Neural cell (in vitro differentiated cells): ENCODE data around the gene URB1. TPM values are rescaled to one million over a fixed set of nuclear protein-coding genes. Genes with fewer than 3 reads are reported as not detected.

Experiments used
- H2AFZ ChIP-seq: fragments of 200-600, 300-800 bp; sonication (generic), shearing (Covaris generic); 2 replicates; pipeline ENCODE4 v1.6.0; 2014; ENCODE audit warnings: low read depth, mild to moderate bottlenecking, antibody characterized with exemption, low read length, moderate library complexity
- H3F3A ChIP-seq: fragments of 200-600 bp; shearing (Covaris generic); 2 replicates; pipeline ENCODE4 v1.6.1; 2016; ENCODE audit warnings: mild to moderate bottlenecking, moderate library complexity, mixed read lengths, antibody characterized with exemption, low read length; ENCODE audit not compliant: insufficient read depth, poor library complexity, severe bottlenecking
- H3K27ac ChIP-seq: fragments of 200-600, 300-800 bp; sonication (generic), shearing (Covaris generic); 2 replicates; pipeline ENCODE4 v1.5.1; 2014; ENCODE audit warnings: mild to moderate bottlenecking, low read length, moderate library complexity
- H3K27me3 ChIP-seq: fragments of 300-800, 200-600 bp; sonication (generic), shearing (Covaris generic); 2 replicates; pipeline ENCODE4 v1.6.0; 2014; ENCODE audit warnings: mild to moderate bottlenecking, low read depth, low read length, moderate library complexity; ENCODE audit not compliant: insufficient read depth
- H3K36me3 ChIP-seq: fragments of 300-800, 200-600 bp; sonication (generic), shearing (Covaris generic); 2 replicates; pipeline ENCODE4 v1.5.1; 2014; ENCODE audit warnings: mild to moderate bottlenecking, antibody characterized with exemption, low read length, moderate library complexity; ENCODE audit not compliant: insufficient read depth
- H3K4me2 ChIP-seq: fragments of 300-800, 200-600 bp; sonication (generic), shearing (Covaris generic); 2 replicates; pipeline ENCODE4 v1.6.0; 2014; ENCODE audit warnings: mild to moderate bottlenecking, low read length
- H3K4me3 ChIP-seq: fragments of 300-800, 200-600 bp; sonication (generic), shearing (Covaris generic); 2 replicates; pipeline ENCODE4 v1.5.1; 2014; ENCODE audit warnings: mild to moderate bottlenecking, low read length, moderate library complexity
- H3K79me2 ChIP-seq: fragments of 200-600 bp; shearing (Covaris generic); replicated peaks from 2 replicates; pipeline ENCODE4 v1.6.0; 2014; ENCODE audit warnings: mild to moderate bottlenecking, low read length, moderate library complexity; ENCODE audit not compliant: insufficient read depth
- H3K9ac ChIP-seq: fragments of 300-800, 200-600 bp; sonication (generic), shearing (Covaris generic); 2 replicates; pipeline ENCODE4 v1.6.1; 2016; ENCODE audit warnings: mild to moderate bottlenecking, low read length, mixed read lengths
- H3K9me2 ChIP-seq: fragments of 200-600 bp; shearing (Covaris generic); 2 replicates; pipeline ENCODE4 v1.6.1; 2016; ENCODE audit warnings: mild to moderate bottlenecking, low read length, mixed read lengths; ENCODE audit not compliant: insufficient read depth
- H3K9me3 ChIP-seq: fragments of 200-600, 300-800 bp; sonication (generic), shearing (Covaris generic); 2 replicates; pipeline ENCODE4 v1.6.1; 2016; ENCODE audit warnings: mild to moderate bottlenecking, mixed run types, low read length, moderate library complexity, mixed read lengths
- H4K20me1 ChIP-seq: fragments of 200-600 bp; shearing (Covaris generic); 2 replicates; pipeline ENCODE4 v1.6.1; 2016; ENCODE audit warnings: mild to moderate bottlenecking, mixed run types; ENCODE audit not compliant: insufficient read depth
- EP300 ChIP-seq: fragments of 450-650 bp; conservative IDR thresholded peaks from 2 replicates; pipeline ENCODE4 v1.6.1; 2014; ENCODE audit warnings: antibody characterized with exemption, mild to moderate bottlenecking, moderate library complexity; ENCODE audit not compliant: poor library complexity, severe bottlenecking
- EZH2 ChIP-seq: fragments of 200-600, 300-800 bp; shearing (Covaris generic), sonication (generic); IDR thresholded peaks from 2 replicates; pipeline ENCODE4 v1.6.1; 2014; ENCODE audit warnings: antibody characterized with exemption, low read length, borderline replicate concordance, mild to moderate bottlenecking; ENCODE audit not compliant: insufficient read depth, poor library complexity, severe bottlenecking
- MXI1 ChIP-seq: fragments of 450-650 bp; conservative IDR thresholded peaks from 2 replicates; pipeline ENCODE4 v1.6.1; 2014; ENCODE audit warnings: antibody characterized with exemption, mild to moderate bottlenecking; ENCODE audit not compliant: poor library complexity, severe bottlenecking
- POLR2AphosphoS5 ChIP-seq: IDR thresholded peaks from 2 replicates; pipeline ENCODE4 v1.6.1; 2012
- RAD21 ChIP-seq: fragments of 450-650 bp; conservative IDR thresholded peaks from 2 replicates; pipeline ENCODE4 v1.6.1; 2014; ENCODE audit warnings: antibody characterized with exemption, mild to moderate bottlenecking, moderate library complexity
- SMC3 ChIP-seq: fragments of 450-650 bp; conservative IDR thresholded peaks from 2 replicates; pipeline ENCODE4 v1.6.1; 2014; ENCODE audit warnings: antibody characterized with exemption, mild to moderate bottlenecking, moderate library complexity; ENCODE audit not compliant: poor library complexity
- TAF1 ChIP-seq: IDR thresholded peaks from 2 replicates; pipeline ENCODE4 v1.6.1; 2012; ENCODE audit warnings: low read depth
- polyA minus RNA-seq: library from RNA; depleted of rRNA, polyadenylated mRNA; stranded (reverse); fragments of >200 nt; gene quantifications from 2 replicates; pipeline ENCODE4 v1.2.3, GENCODE V29; 2014
- polyA plus RNA-seq: library from polyadenylated mRNA; depleted of rRNA; stranded (reverse); fragments of >200 nt; gene quantifications from 2 replicates; pipeline ENCODE4 v1.2.3, GENCODE V29; 2014
- TF ChIP-seq, protein P1 (sequence below): fragments of 450-650 bp; IDR thresholded peaks from 2 replicates; pipeline ENCODE4 v1.5.1; 2014; ENCODE audit warnings: antibody characterized with exemption, mild to moderate bottlenecking, moderate library complexity; ENCODE audit not compliant: poor library complexity, severe bottlenecking
- TF ChIP-seq, protein P2 (sequence below): IDR thresholded peaks from 2 replicates; pipeline ENCODE4 v1.6.1; 2012; ENCODE audit warnings: borderline replicate concordance

Gene URB1, protein sequence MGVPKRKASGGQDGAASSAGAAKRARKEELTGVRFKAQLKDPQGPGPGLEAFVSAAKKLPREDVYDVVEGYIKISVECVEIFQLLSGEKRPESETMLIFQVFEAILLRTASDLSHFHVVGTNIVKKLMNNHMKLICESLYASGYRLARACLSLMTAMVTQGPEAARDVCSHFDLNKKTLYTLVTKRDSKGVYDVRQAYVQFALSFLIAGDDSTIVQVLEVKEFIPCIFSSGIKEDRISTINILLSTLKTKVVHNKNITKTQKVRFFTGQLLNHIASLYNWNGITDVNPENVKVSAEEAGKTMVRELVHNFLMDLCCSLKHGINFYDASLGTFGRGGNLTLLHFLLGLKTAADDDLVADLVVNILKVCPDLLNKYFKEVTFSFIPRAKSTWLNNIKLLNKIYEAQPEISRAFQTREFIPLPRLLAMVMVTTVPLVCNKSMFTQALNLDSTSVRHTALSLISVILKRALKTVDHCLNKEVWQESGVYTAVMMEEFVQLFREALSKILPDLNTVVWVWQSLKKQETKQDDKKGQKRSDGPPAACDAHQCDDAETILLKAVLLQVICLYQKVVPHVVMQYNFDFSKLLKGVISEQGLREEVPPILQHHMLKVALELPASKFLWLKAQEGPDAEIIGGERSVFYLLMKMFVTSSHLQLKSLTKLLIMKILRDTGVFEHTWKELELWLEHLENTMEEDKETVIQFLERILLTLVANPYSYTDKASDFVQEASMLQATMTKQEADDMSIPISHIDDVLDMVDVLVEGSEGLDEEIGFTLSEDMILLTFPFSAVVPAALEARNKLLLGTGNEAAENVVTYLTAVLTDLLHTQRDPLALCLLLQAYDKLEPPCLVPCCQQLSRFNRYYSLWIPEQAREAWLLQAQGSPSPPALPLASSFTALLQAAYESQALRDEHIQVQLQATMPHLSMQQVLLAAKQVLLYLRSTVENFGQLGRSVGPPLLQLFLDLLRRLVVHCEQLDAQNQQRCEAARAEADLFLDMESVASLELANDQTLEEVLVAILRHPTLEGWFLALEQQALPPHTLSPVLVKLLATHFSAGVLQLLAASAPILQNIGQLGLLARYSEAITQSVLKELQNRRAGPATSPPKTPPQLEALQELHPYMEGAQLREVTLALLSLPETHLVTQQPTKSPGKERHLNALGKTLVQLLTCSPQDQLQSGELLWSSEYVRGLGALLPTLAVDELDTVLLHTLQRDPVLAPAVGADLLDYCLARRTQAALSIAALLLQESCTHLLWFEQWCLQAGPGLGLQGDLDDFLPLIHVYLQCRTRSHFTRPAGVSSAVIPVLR (N-terminal part only)
- polyA plus RNA-seq (4.4 and 6.6 TPM in 2 replicates), polyA minus RNA-seq (14.5 and 15.6 TPM in 2 replicates)

DNA sequence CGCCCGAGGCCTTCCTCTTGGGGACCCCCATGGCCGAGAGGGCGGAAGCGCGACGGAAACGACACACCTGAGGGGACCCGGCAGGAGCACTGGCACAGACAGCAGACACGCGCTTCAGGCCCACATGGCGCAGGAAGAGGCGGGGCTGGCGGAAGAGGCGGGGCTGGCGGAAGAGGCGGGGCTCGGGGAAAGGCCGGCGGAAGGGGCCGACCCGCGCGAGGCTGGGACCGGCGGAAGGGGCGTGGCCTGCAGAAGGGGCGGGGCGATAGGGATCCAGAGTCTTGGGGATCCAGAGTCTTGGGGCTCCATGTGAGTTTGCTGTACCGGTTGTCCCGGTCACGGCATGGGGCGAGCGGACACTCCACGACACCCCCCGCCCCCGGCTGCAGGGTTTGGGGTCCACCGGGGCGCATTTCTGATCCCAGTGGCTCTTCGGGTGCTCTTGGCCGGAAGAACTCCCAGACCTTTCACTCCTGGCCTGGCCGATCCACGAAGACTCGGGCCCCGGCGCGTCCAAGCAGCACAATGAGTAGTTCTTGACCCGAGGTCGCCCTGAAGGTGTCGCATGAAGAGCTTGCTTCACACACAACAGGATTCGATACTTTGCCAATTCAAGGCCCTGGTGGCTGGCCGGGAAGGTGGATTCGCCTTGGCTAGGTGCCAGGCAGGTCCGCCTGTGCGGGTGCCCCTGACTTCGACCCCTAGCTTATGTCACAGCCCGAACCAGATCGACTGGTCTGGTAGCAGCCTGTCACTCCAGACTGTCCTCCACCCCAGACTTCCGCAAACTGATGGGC, at the start of gene URB1:
URB1 (minus strand) TSS at position 133 of the 797 bp plus-strand sequence; CDS start at position 31, 102 bp downstream.
- Histone ChIP-seq H3K27ac (peak within 1 kb of the TSS; percentile 47), H2AFZ (peak within 1 kb of the TSS; percentile 88)

More for the DNA sequence above, at the start of gene URB1:
- H3K4me3 ChIP-seq, result peak within 1 kb of the TSS; percentile 97
- no peaks in the 10 kb centered on the region for H4K20me1 ChIP-seq
- H3K27me3 ChIP-seq, result no peaks in the 10 kb centered on the region
- H3K79me2 ChIP-seq, result peaks cover 8% of the 10 kb centered on the region
- peak within 1 kb of the TSS; percentile 80 for H3K4me2 ChIP-seq
- peak within 1 kb of the TSS; percentile 46 for H3K9ac ChIP-seq
- no peaks in the 10 kb centered on the region for H3K9me2 ChIP-seq
- peak; percentile 100 for TF ChIP-seq MXI1
- TF ChIP-seq SMC3, result peak; percentile 65
- TF ChIP-seq EP300, result no peak
- no peak for TF ChIP-seq EZH2
- TF ChIP-seq RAD21, result no peak
- TF ChIP-seq, protein P1, sequence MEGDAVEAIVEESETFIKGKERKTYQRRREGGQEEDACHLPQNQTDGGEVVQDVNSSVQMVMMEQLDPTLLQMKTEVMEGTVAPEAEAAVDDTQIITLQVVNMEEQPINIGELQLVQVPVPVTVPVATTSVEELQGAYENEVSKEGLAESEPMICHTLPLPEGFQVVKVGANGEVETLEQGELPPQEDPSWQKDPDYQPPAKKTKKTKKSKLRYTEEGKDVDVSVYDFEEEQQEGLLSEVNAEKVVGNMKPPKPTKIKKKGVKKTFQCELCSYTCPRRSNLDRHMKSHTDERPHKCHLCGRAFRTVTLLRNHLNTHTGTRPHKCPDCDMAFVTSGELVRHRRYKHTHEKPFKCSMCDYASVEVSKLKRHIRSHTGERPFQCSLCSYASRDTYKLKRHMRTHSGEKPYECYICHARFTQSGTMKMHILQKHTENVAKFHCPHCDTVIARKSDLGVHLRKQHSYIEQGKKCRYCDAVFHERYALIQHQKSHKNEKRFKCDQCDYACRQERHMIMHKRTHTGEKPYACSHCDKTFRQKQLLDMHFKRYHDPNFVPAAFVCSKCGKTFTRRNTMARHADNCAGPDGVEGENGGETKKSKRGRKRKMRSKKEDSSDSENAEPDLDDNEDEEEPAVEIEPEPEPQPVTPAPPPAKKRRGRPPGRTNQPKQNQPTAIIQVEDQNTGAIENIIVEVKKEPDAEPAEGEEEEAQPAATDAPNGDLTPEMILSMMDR, result no peak
- TF ChIP-seq, protein P2, sequence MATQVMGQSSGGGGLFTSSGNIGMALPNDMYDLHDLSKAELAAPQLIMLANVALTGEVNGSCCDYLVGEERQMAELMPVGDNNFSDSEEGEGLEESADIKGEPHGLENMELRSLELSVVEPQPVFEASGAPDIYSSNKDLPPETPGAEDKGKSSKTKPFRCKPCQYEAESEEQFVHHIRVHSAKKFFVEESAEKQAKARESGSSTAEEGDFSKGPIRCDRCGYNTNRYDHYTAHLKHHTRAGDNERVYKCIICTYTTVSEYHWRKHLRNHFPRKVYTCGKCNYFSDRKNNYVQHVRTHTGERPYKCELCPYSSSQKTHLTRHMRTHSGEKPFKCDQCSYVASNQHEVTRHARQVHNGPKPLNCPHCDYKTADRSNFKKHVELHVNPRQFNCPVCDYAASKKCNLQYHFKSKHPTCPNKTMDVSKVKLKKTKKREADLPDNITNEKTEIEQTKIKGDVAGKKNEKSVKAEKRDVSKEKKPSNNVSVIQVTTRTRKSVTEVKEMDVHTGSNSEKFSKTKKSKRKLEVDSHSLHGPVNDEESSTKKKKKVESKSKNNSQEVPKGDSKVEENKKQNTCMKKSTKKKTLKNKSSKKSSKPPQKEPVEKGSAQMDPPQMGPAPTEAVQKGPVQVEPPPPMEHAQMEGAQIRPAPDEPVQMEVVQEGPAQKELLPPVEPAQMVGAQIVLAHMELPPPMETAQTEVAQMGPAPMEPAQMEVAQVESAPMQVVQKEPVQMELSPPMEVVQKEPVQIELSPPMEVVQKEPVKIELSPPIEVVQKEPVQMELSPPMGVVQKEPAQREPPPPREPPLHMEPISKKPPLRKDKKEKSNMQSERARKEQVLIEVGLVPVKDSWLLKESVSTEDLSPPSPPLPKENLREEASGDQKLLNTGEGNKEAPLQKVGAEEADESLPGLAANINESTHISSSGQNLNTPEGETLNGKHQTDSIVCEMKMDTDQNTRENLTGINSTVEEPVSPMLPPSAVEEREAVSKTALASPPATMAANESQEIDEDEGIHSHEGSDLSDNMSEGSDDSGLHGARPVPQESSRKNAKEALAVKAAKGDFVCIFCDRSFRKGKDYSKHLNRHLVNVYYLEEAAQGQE, result no peak
- TF ChIP-seq TAF1, result no peak
- peak; percentile 65 for TF ChIP-seq POLR2AphosphoS5
- no peaks in the 10 kb centered on the region for H3F3A ChIP-seq
- H3K36me3 ChIP-seq, result no peaks in the 10 kb centered on the region
- no peaks in the 10 kb centered on the region for H3K9me3 ChIP-seq
